NCI-H2081 treated with DMSO at 0.1 percent for 48 hours (cell line): ENCODE results near the gene ELL2.

Experiments
- DNase-seq: peaks from one replicate; lab custom pipeline; 2025; lab: John Stamatoyannopoulos, UW

Gene ELL2

DNA sequence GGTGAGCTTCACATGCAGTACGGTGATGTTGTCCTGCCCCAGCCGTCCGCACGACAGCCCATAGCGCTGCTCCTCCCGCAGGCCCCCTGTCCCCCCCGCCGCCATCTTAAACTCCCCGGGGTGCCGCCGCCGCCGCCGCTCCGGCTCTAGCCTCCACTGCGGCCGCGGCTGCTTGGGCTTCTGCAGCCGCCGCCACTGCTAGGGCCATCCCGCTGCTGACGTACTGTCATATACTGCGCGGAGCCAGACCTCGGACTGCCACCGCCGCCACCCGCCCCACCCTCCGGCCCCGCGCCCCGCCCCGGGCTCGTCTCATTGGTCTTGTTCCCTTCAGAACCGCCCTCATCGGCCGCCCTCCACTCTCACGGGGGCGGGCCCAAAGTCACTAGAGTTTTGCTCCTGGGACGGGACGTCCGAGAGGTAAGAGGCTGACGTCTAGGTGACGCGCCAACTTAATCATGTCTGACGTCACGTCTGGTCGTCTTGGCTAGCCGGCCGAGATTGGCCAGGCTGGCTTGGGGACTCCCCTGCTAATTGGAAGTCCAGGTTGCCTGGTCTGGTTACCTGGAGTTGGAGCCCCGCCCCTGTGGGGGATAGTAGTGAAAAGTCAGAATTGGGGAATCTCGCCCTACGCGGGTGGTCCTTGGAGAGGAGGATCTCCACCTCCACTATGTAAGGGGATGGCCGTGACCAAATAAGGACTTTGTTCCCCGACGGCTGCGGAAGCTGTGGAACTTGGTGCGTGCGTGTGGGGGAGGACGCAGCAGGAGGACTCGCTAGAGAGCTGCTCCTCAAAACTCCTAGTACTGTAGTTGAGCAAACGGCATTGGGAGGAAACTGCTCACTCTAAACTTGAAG lies at the start of gene ELL2:
Gene ELL2 (minus strand): TSS at position 235 of the 858 bp plus-strand sequence. CDS start 130 bp downstream, at position 105.
- no peak for DNase-seq

GRCh38 chr5:96008987-96009647 lies 47.5 kb upstream of the ELL2 start:
- DNase-seq, result no peak

DNA sequence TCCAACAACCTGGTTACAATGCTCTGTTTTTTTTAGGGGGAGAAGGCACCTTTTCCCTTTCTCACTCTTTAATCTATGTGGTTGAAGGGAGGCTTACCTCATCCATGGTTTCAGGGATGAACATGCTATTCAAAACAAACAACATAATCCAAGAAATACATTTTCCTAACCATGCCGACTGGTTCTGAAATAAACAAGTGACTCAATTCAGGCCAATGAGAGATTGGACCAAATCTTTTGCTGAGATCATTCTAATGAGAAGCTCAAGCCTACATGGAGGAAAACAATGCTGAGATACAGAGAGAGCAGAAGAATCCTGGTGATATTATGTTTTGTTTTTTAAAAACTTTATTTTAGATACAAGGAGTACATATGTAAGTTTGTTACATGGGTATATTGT lies 46.8 kb upstream of the ELL2 start:
- no peak for DNase-seq

DNA sequence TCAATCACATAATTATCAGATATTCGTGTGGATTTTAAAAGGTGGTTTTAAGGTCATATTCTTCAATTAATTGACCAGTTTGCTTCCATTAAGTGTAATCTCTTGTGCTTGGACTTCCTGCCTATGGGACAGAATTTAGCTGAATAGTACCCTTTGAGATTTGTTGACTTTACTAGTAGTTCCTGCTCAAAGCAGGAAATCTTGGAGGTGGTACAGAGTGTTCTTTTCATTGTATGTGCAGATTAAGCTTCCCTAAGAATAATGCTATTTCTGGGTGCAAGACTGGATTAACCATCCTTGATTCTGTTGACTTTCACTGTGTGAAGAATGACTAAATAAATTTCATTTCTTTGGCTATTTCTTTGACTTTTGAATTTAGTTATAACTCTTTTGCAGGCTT lies 45.4 kb upstream of the ELL2 start:
- no peak for DNase-seq

DNA sequence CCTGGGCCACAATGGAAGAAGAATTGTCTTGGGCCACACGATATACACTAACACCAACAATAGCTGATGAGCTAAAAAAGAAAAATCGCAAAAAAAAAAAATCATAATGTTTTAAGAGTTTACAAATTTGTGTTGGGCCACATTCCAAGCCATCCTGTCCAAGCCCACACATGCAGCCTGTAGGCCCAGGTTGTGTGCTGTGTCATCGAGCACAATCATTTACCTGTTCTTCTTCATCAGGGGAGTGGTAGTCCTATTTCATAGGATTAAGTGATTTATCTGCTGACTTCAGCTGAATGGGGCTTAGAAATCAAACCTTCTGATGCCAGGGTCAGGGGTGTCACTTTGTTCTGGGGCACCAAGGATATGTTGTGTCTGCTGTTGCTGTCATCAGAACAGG lies 44.6 kb upstream of the ELL2 start:
- no peak for DNase-seq

DNA sequence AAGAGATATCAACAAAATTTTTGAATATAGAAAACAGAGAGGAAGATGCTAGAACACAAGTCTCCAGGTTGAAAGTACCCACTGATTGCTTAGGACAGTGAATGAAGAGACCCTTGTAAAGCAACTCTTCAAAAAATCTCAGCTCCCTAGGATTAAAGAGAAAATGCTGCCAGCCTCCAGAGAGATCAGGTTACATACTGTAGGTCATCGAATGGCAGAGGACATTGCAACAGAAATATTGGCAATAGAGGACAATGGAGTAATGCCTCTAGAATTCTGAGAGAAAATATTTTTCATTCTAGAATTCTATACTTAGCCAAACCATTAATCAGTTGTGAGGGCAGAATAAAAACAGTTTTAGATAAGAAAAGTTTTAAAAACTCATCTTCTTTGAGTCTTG lies 43.1 kb upstream of the ELL2 start:
- DNase-seq, result no peak

- DNase-seq, result no peak
Observed at GRCh38 chr5:96004087-96004486, 42.4 kb upstream of the ELL2 start.

- no peak for DNase-seq
Observed at GRCh38 chr5:96001262-96001661, 39.6 kb upstream of the ELL2 start.

- DNase-seq, result no peak
Observed at GRCh38 chr5:96000308-96000707, 38.7 kb upstream of the ELL2 start.

DNA sequence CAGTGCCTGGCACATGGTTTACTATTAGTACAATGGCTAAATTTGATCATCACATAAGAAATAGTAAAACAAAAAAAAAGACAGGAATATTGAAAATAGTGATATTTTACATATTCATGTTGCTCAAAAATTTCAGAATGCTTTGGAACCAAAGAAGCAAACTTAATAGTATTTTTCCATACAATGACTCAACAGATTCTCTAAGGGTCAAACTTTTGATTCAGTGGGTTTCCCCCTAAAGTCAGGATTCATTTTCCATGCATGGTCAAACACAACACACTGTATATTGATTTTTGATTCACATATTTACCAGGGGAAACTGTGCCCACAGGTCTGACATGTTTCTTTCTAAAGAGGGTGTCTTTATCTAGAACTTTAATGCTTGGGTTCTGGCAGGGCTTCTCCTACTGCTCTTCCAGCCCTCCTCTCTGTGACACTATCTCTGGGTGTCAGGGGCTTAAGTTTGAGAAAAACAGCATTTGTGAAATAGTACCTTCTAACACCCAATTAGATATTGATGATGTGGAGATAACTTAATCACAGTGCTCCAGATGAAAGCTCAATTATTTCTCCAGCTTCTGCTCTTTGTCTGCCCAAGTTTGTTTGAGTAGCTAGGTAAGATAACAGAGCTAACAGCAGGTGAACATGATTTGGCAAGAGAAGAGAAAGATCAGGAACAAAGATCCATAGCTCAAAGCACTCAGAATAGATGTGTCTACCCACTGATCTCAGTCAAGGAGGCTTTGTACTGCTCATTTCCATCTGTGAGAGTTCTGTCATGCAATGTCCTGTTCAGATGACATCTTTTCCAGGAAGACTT lies 35.5 kb upstream of the ELL2 start:
- no peak for DNase-seq

DNA sequence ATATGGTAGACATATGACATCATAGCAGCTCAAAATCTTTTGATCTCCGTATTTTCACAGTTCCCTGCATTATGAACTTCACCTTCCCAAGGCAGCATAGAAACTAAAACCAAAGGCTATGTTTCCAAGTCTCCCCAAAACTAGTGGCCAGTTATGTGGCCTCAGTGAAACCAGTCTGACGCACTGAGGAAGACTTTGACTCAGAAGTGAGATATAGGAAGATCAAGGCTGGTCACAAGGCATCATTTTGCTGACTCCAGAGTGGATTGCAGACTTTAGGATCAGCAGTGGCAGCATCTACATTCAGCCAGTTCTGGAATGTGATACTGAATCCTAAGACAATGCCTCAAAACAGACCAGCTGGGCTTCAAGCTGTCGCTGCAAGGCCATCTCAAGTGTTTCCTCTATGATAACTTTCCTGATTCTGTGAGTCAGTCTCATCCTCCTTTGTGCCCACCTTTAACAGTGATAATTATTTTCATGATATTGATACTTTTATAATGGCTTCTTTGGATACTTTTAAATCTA lies 34.4 kb upstream of the ELL2 start:
- no peak for DNase-seq

DNA sequence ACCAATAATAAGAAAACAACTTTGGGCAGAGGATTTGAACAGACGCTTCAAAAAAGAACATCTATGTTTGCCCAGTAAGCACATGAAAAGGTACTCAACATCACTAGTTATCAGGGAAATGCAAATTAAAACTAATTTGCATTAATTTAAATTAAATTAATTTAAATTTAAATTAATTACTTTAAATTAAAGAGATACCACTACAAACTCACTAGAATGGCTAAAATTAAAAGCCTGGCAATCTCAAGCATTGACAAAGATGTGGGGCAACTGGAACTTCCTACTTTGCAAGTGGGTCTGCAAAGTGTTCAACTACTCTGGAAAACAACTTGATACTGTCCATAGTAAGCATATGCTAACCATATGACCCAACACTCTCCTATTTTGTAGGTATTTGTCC lies 32.1 kb upstream of the ELL2 start:
- DNase-seq, result no peak

DNA sequence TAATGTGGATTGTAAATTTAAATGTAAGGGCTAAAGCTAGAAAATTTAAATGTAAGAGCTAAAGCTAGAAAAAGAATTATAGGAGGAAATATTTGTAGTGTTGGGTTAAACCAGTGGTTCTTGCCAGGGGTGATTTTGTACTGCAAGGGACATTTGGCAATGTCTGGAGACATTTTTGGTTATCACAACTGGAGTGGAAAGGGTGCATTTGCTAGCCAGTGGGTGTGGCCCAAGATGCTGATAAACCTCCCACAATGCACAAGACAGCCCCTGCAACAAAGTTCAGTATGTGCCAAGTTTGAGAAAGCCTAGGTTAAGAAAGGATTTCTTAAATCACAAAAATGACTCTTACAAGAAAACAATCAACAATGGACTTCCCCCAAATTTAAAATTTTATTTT lies 31.6 kb upstream of the ELL2 start:
- no peak for DNase-seq

DNA sequence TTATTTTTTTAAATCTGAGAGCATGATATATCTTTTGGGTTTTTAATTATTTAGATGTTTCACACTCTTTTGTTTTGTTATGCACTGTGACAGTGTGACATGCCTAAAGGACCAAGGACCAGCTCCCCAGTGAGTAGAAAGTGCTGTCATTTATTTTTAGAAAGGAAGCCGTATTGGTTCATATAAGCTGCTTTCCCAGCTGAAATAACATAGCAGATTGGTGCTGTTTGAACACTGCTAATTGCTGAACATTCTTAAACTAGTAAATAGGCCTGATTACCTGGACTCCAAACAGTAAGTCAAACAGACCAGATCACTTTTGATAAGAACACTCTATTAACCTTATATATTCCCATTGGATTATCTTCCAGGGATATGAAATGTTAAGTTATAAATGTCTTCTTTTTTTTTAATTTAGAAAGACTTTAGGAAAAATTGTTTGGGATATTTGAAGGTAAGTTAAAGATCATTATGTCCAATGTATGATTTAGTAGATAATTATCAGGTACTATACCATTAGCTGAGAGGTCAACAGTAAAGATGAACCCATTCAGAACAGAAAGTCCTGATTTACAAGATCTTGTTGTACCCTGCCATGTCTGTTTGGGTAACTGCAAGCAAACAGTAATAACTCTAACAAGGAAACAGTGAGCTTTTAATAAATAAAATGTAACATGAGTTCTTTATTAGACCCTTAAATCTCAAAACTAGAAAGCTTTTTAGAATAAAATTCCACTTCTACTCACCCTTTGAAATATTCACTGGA lies 27.8 kb upstream of the ELL2 start:
- DNase-seq, result no peak

GRCh38 chr5:95988877-95989276 lies 27.2 kb upstream of the ELL2 start:
- no peak for DNase-seq

- DNase-seq, result no peak
Observed at GRCh38 chr5:95988094-95988493, 26.4 kb upstream of the ELL2 start.

GRCh38 chr5:95986937-95987520 lies 25.4 kb upstream of the ELL2 start:
- no peak for DNase-seq

- DNase-seq, result no peak
Observed at GRCh38 chr5:95986001-95986400, 24.4 kb upstream of the ELL2 start.

- no peak for DNase-seq
Observed at GRCh38 chr5:95985249-95985648, 23.6 kb upstream of the ELL2 start.

- no peak for DNase-seq
Observed at GRCh38 chr5:95984287-95984938, 22.8 kb upstream of the ELL2 start.

- DNase-seq, result no peak
Observed at GRCh38 chr5:95983509-95983908, 21.9 kb upstream of the ELL2 start.
